ENCODE measurements around the gene RS1. TPM values are rescaled to one million over a fixed set of nuclear protein-coding genes. Genes with fewer than 3 reads are reported as not detected.

Gene RS1
- total RNA-seq, 1 donor = not detected

DNA sequence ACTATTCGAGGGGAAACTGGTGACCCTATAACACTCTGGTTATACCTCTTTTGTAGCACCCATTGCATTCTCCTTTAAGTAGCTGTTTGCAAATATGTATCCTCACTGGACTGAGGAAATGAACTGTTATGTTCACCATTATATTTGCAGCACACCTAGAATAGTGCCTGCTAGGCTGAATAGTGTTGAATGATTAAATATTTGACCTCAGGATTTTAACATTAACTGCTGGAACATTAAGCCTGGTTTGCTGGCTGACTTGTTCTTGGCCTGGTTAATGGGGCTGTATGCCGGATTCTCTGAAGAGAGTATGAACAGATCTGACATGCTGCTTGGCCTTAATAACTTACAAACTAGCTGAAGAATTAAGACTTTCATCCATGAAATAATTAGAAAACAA lies 80.1 kb downstream of the RS1 start:
- DNase-seq (ENCODE audit: low read depth) = no peak
- TF ChIP-seq CTCF (IDR thresholded peaks at IDR 0.05; ENCODE audit: insufficient read depth, low read depth, low read length) = no peak
- no peak overlapping the region for H3K4me3 ChIP-seq (ENCODE audit: low read depth, low read length)

Other genes starting within 250 kb of the RS1 start
- gene CDKL5, start 246.5 kb downstream of the RS1 start, total RNA-seq = 4.5 and 6.5 TPM in 2 replicates
- not detected in 2 replicates for gene PPEF1, start 35.5 kb upstream of the RS1 start, total RNA-seq

Measured in fibroblast of villous mesenchyme (primary cell).